Fibroblast of the aortic adventitia (primary cell): ENCODE results near the gene PHC2. TPM values are rescaled to one million over a fixed set of nuclear protein-coding genes. Genes with fewer than 3 reads are reported as not detected.

ENCODE experiments used
- DNase-seq: peaks from one replicate; pipeline ENCODE4 v3.0.0-alpha.2; 2010; ENCODE audit warnings: low read depth
- H3K4me3 ChIP-seq: 2 replicates; pipeline ENCODE4 v1.5.1; 2011; ENCODE audit warnings: low read depth, mild to moderate bottlenecking, control low read depth, low read length, moderate library complexity
- CTCF ChIP-seq: IDR thresholded peaks from 2 replicates; pipeline ENCODE4 v1.5.1; 2011; ENCODE audit warnings: mild to moderate bottlenecking, low read length, control low read depth, inconsistent platforms; ENCODE audit not compliant: insufficient read depth
- total RNA-seq: library from RNA; depleted of rRNA; stranded (reverse); fragments of >200 nt; gene quantifications from 2 replicates; pipeline ENCODE4 v1.2.3, GENCODE V29; 2012; ENCODE audit warnings: low replicate concordance

PHC2 gene
- total RNA-seq, 1 donor: 50.5 TPM

DNA sequence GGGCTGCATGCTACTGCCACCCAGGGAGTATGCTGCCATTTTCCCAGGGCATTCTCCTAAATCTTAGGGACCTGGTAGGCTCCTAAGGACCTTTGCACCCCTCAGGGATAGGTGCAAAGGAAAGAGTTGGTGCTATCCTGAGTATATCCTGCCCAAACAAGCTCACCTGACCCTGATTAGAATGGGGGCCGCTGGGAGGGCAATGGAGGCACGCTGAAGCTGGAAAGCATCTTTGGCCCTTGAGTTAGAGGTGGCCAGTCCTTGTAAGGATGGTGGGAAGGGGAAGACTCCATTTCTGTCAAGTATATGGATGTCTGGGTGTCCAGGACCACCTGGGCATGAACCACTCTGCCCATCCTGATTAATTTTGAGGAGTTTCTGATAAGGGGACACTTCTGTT, 61.1 kb downstream of the PHC2 start:
- TF ChIP-seq CTCF: no peak
- no peak overlapping the region for H3K4me3 ChIP-seq
- DNase-seq: no peak

GRCh38 chr1:33369081-33369480, 61.8 kb downstream of the PHC2 start:
- no peak overlapping the region for H3K4me3 ChIP-seq
- no peak for TF ChIP-seq CTCF
- no peak for DNase-seq

DNA sequence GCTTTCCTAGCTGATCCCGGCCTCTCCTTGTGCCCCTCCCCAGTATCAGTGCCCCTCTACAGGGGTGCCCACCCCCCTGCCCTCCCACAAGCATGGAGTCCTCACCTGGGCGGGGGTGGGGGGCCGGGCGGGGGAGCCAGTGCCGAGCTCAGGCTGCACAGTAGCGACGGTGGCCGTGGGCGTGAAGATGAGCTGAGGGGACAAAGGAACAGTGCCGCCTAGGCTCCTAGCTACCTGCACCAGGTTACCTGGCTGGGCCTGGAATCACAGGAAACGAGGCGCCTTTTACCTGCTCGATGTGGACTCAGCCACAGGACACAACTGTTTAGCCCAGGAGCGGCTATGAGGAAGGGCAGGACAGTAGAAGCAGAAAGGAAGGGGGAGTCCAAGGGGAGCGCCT, 62.5 kb downstream of the PHC2 start:
- DNase-seq: no peak
- TF ChIP-seq CTCF: no peak

DNA sequence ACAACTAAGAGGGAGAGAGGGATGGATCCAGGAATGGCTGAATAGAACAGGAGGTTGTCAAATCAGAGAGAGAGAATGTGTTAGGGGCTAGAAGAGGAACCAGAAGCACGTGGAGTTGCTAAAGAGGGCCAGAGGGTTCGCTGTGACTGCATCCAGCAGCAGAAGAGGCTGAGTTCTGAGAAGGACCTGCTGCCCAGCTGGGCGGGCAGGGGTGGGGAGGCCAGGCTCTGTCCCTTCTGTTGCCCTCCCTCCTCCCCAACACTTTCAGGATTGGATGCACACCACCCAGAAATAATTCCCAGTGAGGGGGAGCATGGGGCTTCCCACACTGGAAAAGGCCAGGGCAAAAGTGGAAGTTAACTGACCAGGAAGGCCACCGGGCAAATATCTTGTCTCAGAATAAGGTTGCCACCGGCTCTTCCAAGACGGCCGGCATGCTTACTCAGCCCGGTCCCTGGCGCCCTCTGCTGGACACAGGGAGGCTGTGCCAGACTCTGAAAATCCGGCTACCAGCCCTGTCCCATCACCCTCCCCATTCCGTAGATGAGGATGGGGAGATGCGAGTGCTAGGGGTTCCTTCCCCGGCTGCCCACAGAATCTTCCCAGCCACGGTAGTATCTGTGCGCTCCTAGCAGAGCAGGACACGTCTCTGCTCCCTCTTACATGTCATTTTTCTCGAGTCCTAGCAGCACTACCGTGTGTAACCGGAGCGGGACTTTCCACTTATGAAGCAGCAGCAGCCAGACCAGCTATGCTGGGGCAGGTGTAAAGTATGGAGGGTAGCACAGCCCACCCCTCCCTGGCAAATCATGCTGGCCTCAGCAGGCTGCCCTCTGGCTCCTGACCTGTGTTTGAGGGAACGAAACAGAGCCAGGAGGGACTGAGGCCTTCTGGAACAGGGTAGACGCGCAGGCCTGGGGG, 63.1 kb downstream of the PHC2 start:
- TF ChIP-seq CTCF: peak; percentile 96
- peak; percentile 82 for DNase-seq
- H3K4me3 ChIP-seq: no peak overlapping the region

More for the DNA sequence above, 62.5 kb downstream of the PHC2 start:
- H3K4me3 ChIP-seq: no peak overlapping the region

DNA sequence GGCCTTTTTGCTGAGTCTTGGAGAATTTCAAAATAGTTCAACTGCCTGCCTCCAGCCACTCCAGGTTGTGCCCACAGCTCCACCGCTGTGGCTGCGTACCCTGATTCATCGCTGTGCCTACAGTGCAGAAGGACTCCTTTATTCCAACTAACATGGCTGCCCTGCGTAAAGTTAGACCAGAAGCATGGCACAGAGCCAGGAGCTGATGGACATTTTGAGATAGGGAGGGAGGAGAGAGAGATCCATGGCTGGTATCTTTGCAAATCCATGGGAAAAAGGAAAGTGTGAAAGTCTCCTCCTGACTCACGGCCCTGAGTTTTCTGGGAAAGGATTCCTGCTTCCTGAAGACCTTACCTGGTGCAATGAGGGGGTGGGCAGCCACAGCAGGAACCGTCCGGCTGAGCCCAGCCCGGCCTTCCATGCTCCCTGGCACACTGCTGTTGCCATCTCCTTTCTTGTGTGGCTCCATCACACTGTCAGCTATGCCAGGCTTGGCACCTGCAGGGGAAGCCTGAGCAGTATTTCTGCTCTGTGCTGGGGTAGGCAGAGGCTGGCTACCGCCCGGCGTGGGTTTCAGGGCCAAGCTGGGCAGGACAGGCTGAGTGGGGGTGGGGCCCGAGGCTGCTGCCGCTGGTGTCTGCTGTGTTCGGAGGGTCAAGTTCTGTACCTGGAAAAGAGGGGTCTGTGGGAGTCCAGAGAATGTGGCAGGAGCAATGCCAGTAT, 64.0 kb downstream of the PHC2 start:
- no peak for TF ChIP-seq CTCF
- H3K4me3 ChIP-seq: no peak overlapping the region
- no peak for DNase-seq

DNA sequence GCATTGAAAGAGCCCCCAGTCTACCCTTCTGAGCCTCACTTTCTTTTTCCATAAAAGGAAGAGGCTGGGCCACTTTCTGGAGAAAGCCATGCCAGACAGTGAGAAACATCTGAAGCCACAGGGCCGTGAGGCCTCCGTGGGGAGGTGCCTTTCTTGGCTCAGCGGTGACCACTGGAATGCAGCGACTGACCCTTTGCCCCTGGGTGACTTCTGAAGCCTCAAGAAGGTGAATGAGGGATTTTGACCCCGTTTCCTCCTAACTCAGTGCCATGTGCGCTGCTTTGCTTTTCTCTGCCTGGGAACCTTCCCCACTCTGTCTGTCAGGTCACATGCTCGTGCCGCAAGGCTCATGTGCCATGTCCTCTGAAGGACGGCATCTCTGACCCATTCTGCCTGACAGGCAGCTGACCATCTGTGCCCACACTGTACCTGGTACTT, 65.3 kb downstream of the PHC2 start:
- peak; percentile 58 for DNase-seq
- no peak for TF ChIP-seq CTCF
- H3K4me3 ChIP-seq: no peak overlapping the region
